Dermis blood vessel endothelial cell (primary cell): ENCODE results near the gene EVA1C. TPM values are rescaled to one million over a fixed set of nuclear protein-coding genes. Genes with fewer than 3 reads are reported as not detected.
"Not testable (repeated sequence)": the region's sequence is repeated elsewhere in the genome, so short reads cannot be mapped to it uniquely, and the experiment has no call there.

ENCODE experiments used
- DNase-seq: peaks from one replicate; pipeline ENCODE4 v3.0.0; 2010
- total RNA-seq: library from RNA; depleted of rRNA; stranded (reverse); fragments of >200 nt; gene quantifications from 2 replicates; pipeline ENCODE4 v1.2.3, GENCODE V29; 2014

Gene EVA1C
- total RNA-seq, 1 donor from 2014 or later: 39.7 TPM

- DNase-seq: no peak
Measured at GRCh38 chr21:32426066-32426465, 13.6 kb downstream of the EVA1C start.

DNA sequence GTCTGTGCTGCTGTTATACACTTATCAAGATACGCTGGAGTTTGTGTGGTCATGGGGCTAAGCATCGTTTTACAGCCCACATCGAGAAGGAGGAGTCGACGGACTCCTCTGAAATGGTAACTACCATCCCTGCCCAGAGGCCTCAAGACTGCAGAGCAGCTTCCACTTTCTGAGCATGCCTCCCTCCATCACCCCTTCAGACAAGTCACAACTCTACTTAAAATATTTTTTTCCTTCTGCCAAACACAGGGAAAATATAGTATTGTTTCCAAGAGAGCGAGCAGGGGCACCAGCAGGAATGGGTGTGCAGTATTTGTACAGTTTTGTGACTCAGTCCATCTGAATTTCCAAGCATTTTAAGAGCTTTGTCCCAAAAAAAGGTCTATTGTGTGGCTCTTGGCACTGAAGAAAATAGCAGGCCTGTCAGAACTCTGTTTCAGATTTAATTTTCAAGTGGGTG, 14.1 kb downstream of the EVA1C start:
- peak; percentile 65 for DNase-seq

- no peak for DNase-seq
Measured at GRCh38 chr21:32427958-32428623, 15.6 kb downstream of the EVA1C start.

DNA sequence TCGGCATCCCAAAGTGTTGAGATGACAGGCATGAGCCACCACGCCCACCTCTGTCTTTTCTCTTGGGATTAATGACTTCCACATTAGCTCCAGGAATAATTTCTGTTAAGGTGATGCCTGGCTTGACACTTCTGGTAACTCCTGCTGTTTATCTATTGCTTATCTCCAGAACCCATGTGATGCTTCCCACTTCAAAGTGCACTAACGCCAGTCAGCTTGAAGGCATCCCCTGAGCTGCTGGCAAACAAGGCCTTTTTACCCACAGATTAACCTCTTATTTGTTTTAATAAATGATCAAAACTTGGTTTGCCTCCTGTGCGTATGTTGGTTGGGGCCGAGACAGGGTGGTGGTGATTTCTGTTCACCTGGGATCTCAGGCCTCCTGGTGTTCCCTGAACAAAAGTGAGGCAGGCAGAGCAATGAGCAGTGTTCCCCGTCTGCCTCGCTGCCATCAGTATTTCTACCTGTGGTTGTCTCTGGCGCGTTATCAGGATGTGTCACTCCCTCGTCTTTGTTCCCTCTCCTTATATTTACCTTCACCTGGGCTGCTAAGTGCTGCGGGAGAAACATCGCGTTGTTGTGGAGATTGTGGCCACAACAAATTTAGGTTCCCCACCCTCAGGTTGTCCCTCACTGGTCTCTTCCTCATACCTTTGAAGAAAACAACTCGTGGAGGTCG, 20.6 kb downstream of the EVA1C start:
- DNase-seq: not testable (repeated sequence)

- peak; percentile 62 for DNase-seq
Measured at GRCh38 chr21:32437729-32438128, 25.2 kb downstream of the EVA1C start.

GRCh38 chr21:32442566-32443318, 30.2 kb downstream of the EVA1C start:
- peak; percentile 78 for DNase-seq

- DNase-seq: no peak
Measured at GRCh38 chr21:32445101-32445500, 32.6 kb downstream of the EVA1C start.

GRCh38 chr21:32446440-32446839, 33.9 kb downstream of the EVA1C start:
- DNase-seq: not testable (repeated sequence)

- no peak for DNase-seq
Measured at GRCh38 chr21:32447224-32447623, 34.7 kb downstream of the EVA1C start.

DNA sequence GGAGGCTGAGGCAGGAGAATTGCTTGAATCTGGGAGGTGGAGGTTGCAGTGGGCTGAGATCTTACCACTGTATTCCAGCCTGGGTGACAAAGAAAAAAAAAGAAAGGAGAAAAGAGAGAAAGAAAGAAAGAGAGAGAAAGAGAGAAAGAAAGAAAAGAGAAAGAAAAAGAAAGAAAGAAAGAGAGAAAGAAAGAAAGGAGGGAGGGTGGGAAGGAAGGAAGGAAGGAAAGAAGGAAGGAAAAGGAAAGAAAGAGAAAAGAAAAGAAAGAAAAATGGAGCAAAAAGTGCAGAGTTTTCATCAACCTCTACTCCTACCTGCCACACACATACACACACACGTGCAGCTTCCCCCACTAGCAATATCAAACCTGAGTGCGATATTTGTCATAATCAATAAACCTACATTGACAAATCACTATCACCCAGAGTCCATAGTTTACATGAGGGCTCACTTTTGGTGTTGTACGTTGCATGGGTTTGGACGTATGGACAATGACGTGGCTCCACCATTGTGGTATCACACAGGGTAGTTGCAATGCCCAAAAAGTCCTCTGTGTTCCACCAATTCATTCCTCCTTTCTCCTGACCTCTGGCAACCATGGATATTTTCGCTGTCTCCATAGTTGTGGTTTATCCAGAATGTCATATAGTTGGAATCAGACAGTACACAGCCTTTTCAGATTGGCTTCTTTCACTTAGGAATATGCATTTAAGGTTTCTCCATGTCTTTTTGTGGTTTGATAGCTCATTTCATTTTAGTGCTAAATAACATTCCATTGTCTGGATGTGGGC, 36.5 kb downstream of the EVA1C start:
- no peak for DNase-seq

DNA sequence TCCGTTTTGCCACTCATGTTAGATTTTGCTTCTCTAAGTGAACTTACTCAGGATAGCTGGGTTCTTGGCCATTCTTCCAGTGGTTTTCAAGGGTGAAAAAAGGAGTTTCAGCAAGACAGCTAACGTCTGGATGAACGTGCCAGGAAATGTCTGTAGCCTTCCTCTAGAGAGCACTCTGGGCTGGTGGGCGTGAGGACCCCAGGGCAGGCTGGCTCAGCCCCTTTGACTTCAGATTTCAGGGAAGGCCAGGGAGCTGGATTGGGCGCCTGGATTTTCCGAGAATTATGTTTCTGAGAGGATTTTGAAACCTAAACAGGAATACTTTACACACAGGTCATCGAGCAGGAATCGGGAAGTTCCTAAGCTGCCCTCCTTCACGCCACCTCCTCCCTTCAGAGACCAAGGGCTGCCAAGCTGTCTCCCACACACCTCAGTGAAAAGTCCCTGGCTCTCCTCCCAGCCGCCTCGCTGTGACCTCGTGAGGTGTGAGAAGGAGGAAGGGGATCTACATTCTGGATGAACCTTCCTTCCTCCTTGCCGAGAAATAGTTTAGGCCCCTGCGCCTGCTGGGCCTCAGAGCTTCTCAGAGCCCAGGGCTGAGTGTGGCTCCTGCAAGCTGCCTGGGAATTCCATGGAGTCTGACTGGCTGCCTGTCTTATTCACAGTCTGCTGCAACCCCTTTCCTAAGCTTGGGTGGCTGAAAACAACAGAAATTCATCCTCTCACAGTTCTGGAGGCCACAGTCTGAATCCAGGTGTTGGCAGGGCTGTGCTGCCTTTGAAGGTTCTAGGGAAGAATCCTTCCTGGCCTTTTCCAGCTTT, 38.6 kb downstream of the EVA1C start:
- peak; percentile 75 for DNase-seq

GRCh38 chr21:32452191-32452590, 39.7 kb downstream of the EVA1C start:
- DNase-seq: not testable (repeated sequence)

- no peak for DNase-seq
Measured at GRCh38 chr21:32452641-32453040, 40.1 kb downstream of the EVA1C start.

DNA sequence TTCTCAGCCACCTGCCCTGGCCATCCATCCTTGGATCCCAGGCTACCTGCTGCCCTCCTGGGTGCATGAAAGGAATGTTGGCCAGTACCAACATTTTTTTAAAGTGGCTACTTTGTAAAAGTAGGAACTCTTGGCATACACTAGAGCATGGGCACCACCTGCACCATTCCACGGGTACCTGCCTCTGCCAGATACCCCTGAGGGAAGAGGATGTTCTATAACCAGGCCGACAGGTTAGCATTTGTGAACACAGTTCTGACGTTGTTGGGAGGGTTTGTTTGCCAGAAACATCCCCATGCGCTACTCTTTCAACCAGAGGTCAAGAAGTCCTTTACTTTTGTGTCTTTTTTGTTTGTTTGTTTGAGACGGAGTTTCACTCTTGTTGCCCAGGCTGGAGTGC, 43.0 kb downstream of the EVA1C start:
- DNase-seq: no peak

GRCh38 chr21:32456497-32456918, 44.0 kb downstream of the EVA1C start:
- peak; percentile 71 for DNase-seq

DNA sequence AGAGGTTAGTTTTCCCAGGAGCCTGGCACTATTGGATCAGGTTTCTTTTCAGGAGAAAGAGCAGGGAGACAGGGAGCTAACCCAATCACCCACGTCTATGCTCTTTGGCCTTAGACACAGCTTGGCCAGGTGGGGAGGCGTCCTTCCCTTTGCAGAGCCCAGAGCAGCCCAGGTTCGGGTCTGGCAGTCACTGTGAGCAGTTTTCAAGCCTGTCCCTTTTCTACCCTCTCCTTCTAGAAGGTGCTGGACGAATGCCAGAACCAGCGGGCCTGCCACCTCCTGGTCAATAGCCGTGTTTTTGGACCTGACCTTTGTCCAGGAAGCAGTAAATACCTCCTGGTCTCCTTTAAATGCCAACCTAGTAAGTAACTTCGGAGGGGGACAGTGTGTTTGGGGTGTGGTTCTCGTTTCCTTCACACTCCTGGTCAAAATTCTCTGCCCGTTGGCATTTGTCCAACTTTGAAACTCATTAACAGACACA, 44.9 kb downstream of the EVA1C start:
- peak; percentile 71 for DNase-seq

DNA sequence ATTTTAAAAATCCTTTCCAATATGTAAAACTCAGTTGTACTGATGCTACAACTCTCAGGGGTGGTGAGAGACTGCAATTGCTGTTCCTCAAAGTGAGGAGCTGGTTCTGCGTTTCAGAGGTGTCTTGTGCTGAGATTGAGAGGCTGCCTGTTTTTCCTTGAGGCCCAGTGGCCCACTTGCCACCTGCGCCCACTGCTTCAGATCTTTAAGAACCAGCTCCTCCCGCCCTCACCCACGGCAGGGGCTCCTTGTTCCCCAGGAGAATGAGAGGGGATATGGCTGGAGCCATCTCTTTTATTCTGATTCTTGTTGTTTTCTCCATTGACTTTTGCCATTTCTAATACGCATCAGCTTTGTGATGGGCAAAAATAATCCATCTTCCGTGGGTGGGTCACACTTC, 45.5 kb downstream of the EVA1C start:
- no peak for DNase-seq

GRCh38 chr21:32459972-32460371, 47.5 kb downstream of the EVA1C start:
- DNase-seq: no peak

DNA sequence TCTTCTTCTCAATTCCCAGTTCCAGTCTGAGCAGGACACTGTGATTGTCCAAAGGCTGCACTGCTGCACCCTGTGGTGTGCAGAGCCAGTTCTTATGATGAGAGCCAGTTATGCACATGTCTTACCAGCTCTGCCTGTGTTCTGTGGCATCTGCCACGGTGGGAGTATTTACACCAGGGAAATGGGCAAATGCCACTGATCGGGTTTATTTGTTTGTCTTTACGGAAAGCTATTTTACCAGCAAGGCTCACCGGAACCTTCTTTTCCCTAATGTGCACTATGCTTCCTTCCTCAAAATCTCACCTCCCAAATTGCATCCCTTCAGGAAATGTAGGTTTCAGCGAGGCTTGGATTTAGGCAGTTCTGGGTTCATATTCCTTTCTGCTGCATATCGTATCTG, 49.0 kb downstream of the EVA1C start:
- DNase-seq: no peak

- not testable (repeated sequence) for DNase-seq
Measured at GRCh38 chr21:32462564-32462963, 50.1 kb downstream of the EVA1C start.

DNA sequence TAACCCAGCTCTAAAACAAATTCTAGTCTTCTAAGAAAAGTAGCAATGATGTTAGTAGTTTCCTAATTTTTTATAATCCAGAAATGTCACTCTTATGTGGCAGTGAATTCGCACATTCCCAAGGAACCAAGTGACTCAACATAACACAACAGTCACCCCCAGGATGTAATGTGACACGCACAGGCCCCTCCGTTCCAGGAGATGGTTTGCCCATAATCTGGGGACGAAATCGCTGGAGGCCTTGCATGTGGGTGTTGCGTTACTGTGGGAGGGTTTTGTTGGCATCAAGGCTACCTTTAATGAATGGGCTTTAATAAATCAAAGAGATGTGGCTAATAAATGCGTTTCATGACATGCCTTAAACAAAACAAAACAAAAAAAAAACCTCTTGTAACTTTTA, 50.9 kb downstream of the EVA1C start:
- DNase-seq: peak; percentile 61

- peak; percentile 89 for DNase-seq
Measured at GRCh38 chr21:32463889-32464300, 51.4 kb downstream of the EVA1C start.
